ENCODE results near the gene CMPK1.
A peak's percentile ranks its signal among the peaks of the same experiment; 100 is the strongest.

The CMPK1 gene

GRCh38 chr1:47417170-47418044, 83.8 kb downstream of the CMPK1 start:
- no peak for DNase-seq (ENCODE audit: low spot score)
- in situ Hi-C loops (cut with MboI; ENCODE audit: low pct_unique_long_range_greater_than_20kb, low sequenced_read_pairs, unreplicated experiment), result no loop called here
- TF ChIP-seq CTCF (IDR thresholded peaks at IDR 0.05; ENCODE audit: extremely low read depth, insufficient read depth, missing control alignments), result no peak

GRCh38 chr1:47418122-47418521, 84.5 kb downstream of the CMPK1 start:
- in situ Hi-C loops (cut with MboI; ENCODE audit: low pct_unique_long_range_greater_than_20kb, low sequenced_read_pairs, unreplicated experiment), result no loop called here
- no peak for TF ChIP-seq CTCF (IDR thresholded peaks at IDR 0.05; ENCODE audit: extremely low read depth, insufficient read depth, missing control alignments)

GRCh38 chr1:47418681-47419325, 85.2 kb downstream of the CMPK1 start:
- TF ChIP-seq CTCF (IDR thresholded peaks at IDR 0.05; ENCODE audit: extremely low read depth, insufficient read depth, missing control alignments), result no peak
- DNase-seq (ENCODE audit: low spot score), result no peak
- in situ Hi-C loops (cut with MboI; ENCODE audit: low pct_unique_long_range_greater_than_20kb, low sequenced_read_pairs, unreplicated experiment), result no loop called here

More at GRCh38 chr1:47418122-47418521, 84.5 kb downstream of the CMPK1 start:
- no peak for DNase-seq (ENCODE audit: low spot score)

GRCh38 chr1:47420547-47420946, 87.0 kb downstream of the CMPK1 start:
- no peak for TF ChIP-seq CTCF (IDR thresholded peaks at IDR 0.05; ENCODE audit: extremely low read depth, insufficient read depth, missing control alignments)
- DNase-seq (ENCODE audit: low spot score), result no peak
- in situ Hi-C loops (cut with MboI; ENCODE audit: low pct_unique_long_range_greater_than_20kb, low sequenced_read_pairs, unreplicated experiment), result no loop called here

- in situ Hi-C loops (cut with MboI; ENCODE audit: low pct_unique_long_range_greater_than_20kb, low sequenced_read_pairs, unreplicated experiment), result no loop called here
- no peak for DNase-seq (ENCODE audit: low spot score)
- TF ChIP-seq CTCF (IDR thresholded peaks at IDR 0.05; ENCODE audit: extremely low read depth, insufficient read depth, missing control alignments), result peak; percentile 3
Measured at GRCh38 chr1:47423872-47424271, 90.3 kb downstream of the CMPK1 start.

- in situ Hi-C loops (cut with MboI; ENCODE audit: low pct_unique_long_range_greater_than_20kb, low sequenced_read_pairs, unreplicated experiment), result no loop called here
- DNase-seq (ENCODE audit: low spot score), result no peak
Measured at GRCh38 chr1:47424336-47424982, 90.9 kb downstream of the CMPK1 start.

More at GRCh38 chr1:47424336-47424982, 90.9 kb downstream of the CMPK1 start:
- peak; percentile 59 for TF ChIP-seq CTCF (IDR thresholded peaks at IDR 0.05; ENCODE audit: extremely low read depth, insufficient read depth, missing control alignments)

All from GM13977 (cell line).